ENCODE results near the gene PLG.
"Not testable (repeated sequence)": the region's sequence is repeated elsewhere in the genome, so short reads cannot be mapped to it uniquely, and the experiment has no call there.

Gene PLG

GRCh38 chr6:160734627-160735026 is 32.6 kb downstream of the PLG start:
- TF ChIP-seq, protein P1, sequence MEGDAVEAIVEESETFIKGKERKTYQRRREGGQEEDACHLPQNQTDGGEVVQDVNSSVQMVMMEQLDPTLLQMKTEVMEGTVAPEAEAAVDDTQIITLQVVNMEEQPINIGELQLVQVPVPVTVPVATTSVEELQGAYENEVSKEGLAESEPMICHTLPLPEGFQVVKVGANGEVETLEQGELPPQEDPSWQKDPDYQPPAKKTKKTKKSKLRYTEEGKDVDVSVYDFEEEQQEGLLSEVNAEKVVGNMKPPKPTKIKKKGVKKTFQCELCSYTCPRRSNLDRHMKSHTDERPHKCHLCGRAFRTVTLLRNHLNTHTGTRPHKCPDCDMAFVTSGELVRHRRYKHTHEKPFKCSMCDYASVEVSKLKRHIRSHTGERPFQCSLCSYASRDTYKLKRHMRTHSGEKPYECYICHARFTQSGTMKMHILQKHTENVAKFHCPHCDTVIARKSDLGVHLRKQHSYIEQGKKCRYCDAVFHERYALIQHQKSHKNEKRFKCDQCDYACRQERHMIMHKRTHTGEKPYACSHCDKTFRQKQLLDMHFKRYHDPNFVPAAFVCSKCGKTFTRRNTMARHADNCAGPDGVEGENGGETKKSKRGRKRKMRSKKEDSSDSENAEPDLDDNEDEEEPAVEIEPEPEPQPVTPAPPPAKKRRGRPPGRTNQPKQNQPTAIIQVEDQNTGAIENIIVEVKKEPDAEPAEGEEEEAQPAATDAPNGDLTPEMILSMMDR (conservative IDR thresholded peaks at IDR 0.05) = no peak
- H3K27ac ChIP-seq = no peak overlapping the region

DNA sequence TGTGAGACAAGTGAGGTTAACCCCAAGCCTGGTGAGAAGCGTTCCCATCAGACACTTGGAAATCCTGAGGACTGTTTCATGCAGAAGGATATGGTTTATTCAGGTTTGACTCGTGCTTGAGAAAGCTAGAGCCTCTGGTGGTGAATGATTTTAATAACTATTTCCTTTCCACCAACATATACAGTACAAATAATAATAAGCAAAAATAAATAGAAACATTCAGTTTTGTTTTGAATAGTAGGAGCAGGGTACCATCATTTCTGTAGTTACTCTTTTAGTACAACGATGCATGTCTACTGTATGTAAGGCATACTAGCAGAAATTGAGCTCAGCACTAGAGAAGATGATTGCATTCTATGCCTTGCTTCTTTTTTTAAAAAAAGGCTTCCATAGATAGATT is 33.5 kb downstream of the PLG start:
- TF ChIP-seq, protein P1 (conservative IDR thresholded peaks at IDR 0.05) = no peak

DNA sequence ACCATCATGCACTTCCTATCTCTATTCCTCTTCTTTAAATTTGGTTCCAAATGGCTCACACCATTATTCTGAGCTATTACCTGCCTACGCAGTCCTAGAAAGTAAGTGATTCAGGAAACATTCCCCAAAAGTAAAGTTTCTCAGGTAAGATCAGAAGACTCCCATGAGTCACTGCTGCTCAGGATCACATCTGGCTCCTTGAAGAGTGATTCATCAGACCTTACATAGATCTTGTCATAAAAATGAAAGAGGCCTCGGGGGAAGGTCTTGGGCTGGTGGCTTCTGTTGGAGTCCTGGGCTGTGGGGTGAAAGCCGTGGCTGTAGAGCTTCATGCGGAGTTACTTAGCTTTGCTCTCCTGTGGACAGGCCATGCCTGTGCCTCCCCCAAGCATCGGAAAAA is 35.9 kb downstream of the PLG start:
- TF ChIP-seq, protein P1 (conservative IDR thresholded peaks at IDR 0.05) = no peak
- H3K27ac ChIP-seq = no peak overlapping the region

More for the DNA sequence above, 33.5 kb downstream of the PLG start:
- no peak overlapping the region for H3K27ac ChIP-seq

DNA sequence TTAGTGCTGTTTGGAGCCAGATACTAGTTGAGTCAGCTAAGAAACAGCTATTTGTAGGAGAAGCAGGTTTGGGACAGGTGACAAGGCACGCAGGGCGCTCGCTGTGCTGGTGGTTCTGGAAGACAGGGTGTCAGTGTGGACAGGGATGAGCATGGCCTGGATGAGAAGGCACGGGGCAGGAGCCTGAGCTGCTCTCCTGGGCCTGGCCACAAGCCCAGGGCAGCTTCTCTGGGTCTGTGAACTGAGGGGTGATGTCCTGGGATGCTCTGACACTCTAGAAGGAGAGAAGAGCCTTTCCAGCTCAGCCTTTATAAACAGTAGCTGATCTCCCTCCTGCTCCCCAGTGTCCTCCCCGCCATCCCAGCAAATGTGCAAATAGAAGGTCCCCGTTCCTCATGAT is 37.9 kb downstream of the PLG start:
- no peak overlapping the region for H3K27ac ChIP-seq
- TF ChIP-seq, protein P1 (conservative IDR thresholded peaks at IDR 0.05) = no peak

- not testable (repeated sequence) for H3K27ac ChIP-seq
These were observed 39.0 kb downstream of the PLG start for GRCh38 chr6:160741012-160741411.

GRCh38 chr6:160742090-160742489 is 40.0 kb downstream of the PLG start:
- TF ChIP-seq, protein P1 (conservative IDR thresholded peaks at IDR 0.05) = no peak
- H3K27ac ChIP-seq = no peak overlapping the region

DNA sequence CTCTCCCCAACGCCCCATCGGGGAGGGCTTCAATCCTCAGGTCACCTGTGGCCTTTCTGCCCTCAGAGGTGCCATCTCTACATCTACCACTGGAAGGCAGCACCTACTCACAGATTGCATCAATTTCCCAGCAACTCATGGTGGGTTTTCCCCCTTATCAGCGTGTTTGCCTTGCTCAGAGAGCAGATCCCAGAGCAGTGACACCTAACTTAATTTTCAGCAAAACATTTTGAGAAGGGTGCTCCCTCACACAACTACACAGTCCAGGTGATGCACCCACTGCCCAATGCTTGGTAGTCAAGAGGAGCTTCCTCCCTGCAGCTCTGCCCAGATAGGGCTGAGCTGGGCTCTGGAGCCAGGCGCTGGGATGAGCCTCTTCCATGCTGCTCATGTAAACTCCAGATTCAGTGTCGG is 48.2 kb downstream of the PLG start:
- H3K27ac ChIP-seq = no peak overlapping the region
- TF ChIP-seq, protein P1 (conservative IDR thresholded peaks at IDR 0.05) = peak; percentile 44

DNA sequence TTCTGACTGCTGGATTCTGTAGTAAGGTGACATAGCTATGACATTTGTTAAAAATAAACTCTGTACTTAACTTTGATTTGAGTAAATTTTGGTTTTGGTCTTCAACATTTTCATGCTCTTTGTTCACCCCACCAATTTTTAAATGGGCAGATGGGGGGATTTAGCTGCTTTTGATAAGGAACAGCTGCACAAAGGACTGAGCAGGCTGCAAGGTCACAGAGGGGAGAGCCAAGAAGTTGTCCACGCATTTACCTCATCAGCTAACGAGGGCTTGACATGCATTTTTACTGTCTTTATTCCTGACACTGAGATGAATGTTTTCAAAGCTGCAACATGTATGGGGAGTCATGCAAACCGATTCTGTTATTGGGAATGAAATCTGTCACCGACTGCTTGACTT is 51.2 kb downstream of the PLG start:
- not testable (repeated sequence) for H3K27ac ChIP-seq

DNA sequence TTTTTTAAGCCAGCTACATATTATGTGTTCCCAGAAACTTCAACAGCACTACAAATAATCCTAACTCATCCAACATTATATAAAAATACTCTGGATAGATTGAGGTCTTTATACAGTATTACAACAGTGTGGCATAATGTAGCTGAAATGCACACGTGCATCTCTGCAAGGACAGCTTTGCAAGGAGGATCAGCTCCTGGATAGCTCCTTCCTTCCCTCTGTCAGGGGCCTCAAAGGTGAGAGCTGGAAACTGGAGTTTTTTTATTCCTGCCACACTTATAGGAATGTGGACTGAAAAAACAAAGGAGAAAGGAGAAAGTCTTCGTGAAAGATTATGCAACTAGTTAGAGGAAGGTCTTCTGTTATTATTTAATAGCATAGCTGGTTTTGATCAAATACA is 53.1 kb downstream of the PLG start:
- TF ChIP-seq, protein P1 (conservative IDR thresholded peaks at IDR 0.05) = no peak
- H3K27ac ChIP-seq = no peak overlapping the region
